KG1 (cell line): ENCODE measurements around the gene ZNF146.
"Not testable (repeated sequence)": the region's sequence is repeated elsewhere in the genome, so short reads cannot be mapped to it uniquely, and the experiment has no call there.

Source experiments
- DNase-seq: peaks from one replicate; lab custom pipeline; 2025; lab: John Stamatoyannopoulos, UW

The ZNF146 gene

DNA sequence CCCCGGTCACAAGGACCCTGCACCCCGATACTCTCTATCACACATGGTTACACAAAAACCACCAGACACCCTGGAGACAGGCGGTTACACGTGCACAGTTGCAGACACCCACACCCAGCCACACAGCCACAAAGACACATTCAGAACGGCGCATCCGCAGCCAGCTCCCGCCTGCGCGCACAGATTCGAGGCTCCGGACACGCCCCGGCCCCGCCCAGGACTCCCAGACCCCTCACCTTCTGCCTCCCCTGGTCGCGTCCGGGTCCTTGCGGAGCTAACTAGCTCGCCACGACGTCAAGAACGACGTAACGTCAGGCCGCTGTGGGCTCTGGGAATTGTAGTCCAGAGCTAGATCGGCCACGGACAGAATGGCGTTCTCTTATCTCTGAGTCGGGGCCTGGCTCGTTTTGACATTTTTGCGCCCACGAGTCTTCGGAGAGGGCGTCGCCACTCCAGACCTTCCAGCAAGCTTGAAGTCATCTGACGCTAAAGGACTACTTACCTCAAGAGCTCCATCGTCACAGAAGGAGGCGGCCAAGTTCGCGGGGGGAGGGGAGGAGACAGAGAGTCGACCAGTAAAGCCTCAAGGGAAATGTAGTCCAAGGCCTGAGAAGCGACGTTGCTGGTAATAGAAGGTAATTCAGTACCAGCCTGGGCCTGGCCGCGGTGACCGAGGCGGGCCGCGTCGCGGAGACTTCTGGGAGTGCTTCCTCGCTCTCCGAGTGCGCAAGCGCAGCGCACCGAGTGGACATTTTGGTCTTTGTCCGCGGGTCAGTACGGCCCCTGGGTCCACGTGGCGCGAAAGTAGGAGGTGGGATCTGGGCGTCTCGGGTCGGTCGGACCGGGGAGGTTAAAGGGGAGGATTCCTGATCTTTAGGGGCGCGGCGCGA lies at the start of gene ZNF146, which contains the start of gene ZNF565:
TSS of gene ZNF146 (plus strand) at position 721 of the 890 bp plus-strand sequence. CDS start 21,335 bp downstream, outside the sequence.
TSS of gene ZNF565 (minus strand) at position 280 of the 890 bp plus-strand sequence. CDS start 12,680 bp downstream, outside the sequence.
- DNase-seq: peak; percentile 98

DNA sequence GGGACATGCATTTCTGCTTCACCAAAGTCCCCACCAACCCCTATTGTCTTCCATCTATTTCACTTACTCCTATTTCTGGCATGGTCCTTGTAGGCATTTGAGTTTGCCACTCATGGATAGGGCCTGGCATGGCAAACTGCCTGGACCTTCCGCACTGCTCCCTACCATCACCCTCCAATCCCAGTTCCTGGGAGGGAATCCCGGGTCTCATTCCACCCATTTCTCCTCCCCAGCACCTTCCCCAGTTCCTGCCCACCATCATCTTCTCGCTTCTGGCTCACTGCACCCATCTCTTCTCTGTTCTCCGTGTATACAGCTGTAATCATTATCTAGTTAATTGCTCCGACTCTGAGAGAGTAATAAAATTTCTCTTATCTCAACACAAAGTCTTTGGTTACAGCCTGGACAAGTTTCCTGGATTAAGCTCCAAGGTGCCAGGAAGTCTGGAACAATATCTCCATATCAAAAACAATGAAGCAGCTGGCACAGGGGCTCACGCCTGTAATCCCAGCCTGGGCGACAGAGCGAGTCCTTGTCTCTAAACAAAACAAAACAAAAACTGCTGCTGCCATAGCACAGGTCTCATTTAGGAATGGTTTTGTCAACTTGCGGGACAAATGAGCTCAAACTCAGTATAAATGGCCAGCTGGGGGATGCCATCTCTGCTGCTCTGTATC lies 45.7 kb upstream of the ZNF146 start:
- no peak for DNase-seq

DNA sequence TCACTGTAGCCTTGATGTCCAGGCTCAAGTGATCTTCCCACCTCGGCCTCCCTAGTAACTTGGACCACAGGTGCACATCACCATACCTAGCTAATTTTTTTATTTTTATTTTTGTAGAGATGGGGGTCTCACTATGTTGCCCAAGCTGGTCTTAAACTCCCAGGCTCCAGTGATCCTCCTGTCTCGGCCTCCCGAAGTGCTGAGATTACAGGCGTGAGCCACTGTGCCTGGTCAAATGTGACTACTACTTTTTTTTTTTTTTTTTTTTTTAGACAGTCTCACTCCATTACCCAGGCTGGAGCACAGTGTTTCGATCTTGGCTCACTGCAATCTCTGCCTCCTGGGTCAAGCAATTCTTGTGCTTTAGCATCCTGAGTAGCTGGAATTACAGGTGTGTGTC lies 42.1 kb upstream of the ZNF146 start:
- no peak for DNase-seq

DNA sequence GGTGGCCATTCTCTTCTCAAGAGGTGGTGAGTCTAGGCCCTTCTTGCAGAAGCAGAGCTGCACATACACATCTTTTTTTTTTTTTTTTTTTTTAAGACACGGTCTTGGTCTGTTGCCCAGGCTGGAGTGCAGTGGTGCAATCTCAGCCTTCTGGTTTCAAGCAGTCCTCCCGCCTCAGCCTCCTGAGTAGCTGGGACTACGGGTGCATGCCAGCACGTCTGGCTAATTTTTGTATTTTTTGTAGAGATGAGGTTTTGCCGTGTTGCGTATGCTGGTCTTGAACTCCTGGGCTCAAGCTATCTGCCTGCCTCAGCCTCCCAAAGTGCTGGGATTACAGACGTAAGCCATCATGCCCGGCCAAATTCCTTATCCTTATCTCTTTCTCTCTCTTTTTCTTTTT lies 41.1 kb upstream of the ZNF146 start:
- not testable (repeated sequence) for DNase-seq

DNA sequence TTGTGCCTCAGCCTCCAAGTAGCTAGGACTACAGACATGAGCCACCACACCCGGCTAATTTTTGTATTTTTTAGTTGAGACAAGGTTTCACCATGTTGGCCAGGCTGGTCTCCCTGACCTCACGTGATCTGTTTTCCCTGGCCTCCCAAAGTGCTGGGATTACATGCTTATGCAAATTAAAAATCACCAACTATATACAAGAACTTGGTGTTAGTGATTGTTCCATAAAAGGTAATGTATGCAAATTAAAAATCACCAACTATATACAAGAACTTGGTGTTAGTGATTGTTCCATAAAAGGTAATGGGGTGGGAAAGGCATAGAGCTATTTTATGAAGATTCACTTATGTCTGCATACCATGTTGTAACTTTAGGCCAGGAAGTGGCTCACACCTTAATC lies 35.8 kb upstream of the ZNF146 start:
- not testable (repeated sequence) for DNase-seq

DNA sequence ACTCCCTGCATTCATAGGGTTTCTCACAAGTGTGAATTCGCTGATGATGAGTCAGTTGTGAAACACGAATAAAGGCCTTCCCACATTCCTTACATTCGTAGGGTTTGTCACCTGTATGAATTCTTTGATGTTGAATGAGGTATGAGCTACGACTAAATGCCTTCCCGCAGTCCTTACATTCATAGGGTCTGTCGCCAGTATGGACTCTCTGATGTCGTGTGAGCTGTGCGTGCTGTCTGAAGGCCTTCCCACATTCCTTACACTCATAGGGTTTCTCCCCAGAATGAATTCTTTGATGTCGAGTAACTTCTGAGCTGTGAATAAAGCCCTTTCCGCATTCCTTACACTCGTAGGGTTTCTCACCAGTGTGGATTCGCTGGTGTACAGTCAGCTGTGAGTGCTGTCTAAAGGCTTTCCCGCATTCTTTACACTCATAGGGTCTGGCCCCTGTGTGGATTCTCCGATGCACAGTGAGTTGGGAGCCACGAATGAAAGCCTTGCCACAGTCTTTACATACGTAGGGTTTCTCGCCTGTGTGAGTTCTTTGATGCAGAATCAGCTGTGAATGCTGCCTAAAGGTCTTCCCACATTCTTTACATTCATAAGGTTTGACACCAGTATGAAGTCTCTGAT lies 32.2 kb upstream of the ZNF146 start:
- no peak for DNase-seq

DNA sequence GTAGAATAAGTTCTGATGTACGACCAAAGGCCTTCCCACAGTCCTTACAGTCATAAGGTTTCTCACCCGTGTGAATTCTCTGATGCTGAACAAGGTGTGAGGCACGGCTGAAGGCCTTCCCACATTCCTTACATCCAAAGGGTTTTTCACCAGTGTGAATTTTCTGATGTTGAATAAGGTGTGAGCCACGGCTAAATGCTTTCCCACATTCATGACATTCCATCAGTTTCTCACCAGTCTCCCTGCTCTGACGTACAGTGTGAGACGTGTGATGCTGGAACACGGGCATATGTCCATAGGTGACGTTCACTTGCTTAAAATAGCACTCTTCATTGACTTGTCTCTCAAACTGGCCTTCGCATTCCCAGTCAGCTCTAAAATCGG lies 31.7 kb upstream of the ZNF146 start:
- DNase-seq: no peak

DNA sequence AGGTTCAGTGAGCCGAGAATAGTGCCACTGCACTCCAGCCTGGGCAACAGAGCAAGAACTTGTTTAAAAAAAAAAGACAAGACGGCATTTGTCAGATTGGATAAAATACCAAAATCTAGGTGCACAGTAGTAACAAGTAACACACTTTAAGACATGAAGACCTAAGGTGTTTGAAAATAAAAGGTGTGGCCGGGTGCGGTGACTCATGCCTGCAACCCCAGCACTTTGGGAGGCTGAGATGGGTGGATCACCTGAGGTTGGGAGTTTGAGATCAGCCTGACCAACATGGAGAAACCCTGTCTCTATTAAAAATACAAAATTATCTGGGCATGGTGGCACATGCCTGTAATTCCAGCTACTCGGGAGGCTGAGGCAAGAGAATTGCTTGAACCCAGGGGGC lies 28.2 kb upstream of the ZNF146 start:
- DNase-seq: not testable (repeated sequence)

DNA sequence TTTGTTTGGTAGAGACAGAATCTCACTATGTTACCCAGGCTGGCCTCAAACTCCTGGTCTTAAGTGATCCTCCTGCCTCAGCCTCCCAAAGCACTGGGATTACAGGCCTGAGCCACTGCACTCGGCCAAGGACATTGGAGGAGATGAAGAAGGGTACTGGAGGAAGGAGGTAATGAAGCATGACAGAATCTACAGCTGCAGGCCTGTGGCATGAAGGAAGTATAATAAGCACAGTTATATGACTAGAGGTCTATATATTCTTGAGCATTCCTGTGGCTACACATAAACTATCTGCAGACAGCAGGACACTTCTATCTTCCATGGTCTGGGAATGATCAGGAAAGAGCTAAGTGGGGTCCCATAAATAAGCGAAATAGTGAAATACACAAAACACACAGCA lies 18.7 kb upstream of the ZNF146 start:
- no peak for DNase-seq

DNA sequence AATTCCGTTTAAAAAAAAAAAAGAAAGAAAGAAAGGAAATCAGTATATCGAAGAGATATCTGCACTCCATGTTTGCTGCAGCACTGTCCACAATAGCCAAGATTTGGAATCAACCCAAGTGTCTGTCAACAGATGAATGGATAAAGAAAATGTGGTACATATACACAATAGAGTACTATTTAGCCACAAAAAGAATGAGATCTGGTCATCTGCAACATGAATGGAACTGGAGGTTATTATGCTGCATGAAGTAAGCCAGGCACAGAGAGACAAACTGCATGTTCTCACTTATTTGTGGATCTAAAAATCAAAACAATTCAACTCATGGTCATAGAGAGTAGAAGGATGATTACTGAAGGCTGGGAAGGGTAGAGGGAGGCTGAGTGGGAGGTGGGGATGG lies 16.8 kb upstream of the ZNF146 start:
- DNase-seq: no peak

DNA sequence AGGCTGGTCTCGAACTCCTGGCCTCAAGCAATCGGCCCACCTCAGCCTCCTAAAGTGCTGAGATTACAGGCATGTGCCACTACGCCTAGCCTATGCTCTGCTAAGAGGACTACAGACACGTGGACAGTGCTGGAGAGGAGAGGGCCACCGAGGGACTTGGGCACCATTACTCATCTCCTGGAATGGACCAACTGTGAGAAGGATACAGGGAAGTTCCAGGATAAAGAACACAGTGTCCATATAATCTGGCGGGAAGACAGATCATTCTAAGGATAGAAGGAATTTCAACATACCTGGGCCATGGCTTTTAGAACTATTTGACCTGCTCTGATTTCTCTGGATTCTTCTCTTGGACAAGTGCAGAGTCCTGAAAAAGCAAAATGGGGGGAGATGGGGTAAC lies 13.2 kb upstream of the ZNF146 start:
- DNase-seq: no peak

DNA sequence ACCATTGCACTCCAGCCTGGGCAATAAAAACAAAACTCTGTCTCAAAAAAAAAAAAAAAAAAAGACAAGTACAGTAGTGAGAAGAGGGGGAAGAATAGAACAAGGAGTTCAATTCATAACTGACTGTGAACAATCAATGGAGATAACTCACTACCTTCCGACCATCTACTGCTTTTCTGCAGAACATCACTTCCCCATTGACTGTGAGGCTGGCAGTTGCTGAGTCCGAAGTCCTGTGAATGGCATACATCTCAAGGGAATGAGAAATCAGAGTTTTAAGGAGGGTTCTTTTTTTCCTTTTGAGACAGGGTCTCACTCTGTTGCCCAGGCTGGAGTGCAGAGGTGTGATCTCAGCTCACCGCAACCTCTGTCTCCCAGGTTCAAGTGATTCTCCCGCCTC lies 11.6 kb upstream of the ZNF146 start:
- no peak for DNase-seq

DNA sequence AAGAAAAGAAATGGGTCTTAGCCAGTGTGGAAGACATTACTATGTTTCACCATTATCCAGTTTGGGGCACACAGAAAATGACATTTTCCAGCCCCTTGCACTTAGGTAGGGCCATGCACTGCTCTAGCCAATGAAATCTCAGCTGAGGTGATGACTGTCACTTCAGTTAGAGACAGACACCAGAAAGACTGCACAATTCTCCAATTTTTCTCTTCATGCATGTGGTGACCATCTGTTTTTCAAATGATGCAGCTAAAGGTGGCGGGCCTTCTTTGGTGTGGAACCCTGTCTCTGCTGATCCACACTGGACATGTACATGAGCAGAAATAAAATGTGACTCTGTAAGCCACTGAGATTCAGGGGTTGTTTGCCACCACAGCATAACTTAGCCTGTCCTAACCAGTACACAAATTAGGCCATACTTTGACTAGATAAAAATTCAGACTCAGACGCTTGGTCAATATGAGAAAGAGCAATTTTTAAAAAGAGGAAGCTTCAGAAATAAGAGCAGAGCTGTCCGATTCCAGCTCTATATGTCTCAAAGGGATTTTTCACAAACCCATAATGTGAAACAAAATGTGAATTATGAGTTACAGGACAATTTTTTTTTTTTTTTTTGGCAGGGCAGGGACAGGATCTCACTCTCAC lies 7.2 kb upstream of the ZNF146 start:
- no peak for DNase-seq

DNA sequence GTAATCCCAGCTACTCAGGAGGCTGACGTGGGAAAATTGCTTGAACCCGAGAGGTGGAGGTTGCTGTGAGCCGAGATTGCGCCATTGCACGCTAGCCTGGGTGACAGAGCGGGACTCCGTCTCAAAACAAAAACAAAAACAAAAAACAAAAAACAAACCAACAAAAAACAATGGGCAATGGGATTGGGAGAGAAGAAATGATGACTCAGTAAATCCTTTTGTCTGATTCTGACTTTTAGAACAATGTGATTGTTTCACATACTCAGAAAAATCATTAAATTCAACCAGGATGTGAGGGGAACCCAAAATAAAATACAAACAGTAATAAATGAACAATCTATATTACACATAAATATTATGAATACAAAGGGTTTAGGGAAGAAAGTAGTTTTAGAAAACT lies 5.5 kb upstream of the ZNF146 start:
- DNase-seq: no peak

DNA sequence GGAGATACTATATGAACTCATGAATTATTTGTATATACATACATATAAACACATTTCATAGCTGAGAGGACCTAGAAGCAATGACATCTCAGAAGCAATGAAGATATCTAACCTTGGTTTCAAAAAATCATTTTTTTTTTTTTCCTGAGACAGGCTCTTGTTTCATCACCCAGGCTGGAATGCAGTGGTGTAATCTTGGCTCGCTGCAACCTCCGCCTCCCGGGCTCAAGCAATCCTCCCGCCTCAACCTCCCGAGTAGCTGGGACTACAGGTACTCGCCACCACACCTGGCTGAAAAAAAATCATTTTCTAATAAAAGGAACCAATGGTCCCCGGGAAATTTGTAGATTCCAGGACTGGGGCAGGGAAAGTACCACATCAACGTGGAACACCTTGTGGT lies 4.4 kb upstream of the ZNF146 start:
- DNase-seq: no peak

DNA sequence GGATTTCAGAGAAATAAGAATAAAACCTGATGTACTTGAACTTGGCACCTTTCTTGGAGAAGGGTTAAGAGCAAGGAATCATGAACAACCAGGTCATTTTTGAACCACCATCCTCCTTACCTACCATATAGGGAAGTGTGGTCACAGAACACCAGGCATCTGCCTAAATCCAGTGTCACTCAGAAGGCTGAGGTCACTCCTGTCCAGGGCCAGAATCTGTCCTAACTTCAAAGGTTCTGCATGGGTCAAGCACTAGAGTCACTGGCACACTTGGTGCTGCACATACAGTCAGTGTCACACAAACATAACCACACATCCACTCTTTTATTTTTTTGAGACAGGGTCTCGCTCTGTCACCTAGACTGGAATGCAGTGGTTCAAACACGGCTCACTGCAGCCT lies 2.0 kb upstream of the ZNF146 start:
- no peak for DNase-seq

DNA sequence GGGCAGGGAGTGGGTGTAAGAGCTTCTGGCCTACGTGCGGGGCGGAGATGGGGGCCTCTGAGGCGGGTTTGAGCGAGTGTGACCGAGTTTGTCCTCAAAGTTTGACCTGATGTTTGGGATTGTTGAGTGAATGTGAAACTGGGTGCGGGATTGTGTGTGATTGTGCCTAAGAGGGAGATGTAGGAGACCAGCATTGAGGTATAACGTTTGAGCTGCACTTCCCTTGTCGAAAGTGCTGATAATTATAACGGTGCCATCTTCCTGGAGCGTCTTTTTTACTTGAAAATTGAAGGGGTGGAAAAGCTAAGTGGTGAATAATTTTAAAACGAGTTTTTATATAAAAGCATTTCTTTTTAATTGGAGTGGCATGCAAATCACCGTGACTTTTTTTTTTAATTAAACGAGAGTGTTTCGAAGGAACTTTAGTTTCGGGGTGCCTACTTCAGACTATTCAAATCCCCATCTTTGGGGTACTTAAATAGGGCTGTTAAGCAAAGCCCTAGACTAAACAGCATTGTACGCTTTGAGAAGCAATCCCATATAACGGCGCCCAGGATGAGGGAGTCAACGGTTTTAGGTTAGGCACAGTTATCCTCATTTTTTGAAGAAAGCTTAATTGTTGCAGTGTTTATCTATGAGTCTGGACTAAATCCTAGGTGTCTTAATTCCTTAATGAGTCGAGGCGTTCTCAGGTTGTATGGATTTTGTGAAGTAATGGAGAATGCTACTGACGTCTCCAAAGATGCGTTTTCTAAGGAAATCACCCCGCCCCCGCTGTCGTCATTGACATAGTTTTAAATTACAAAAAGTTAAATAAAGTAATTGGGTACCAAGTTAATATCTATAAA lies 594 bp downstream of the ZNF146 start:
- peak; percentile 86 for DNase-seq

DNA sequence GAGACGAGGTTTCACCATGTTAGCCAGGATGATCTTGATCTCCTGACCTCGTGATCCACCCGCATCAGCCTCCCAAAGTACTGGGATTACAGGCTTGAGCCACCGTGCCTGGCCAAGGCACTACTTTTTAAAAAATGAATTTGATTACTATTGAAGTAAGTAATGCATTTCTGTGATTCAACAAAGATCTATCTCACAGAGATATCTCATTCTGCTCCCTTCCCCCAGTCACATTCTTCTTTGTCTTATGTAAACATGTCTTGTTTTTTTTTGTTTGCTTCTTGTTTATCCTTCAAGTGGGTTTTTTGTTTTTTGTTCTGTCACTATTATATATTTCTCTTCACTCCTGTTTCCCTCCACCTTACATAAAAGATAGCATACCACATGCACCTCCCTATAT lies 6.6 kb downstream of the ZNF146 start:
- DNase-seq: no peak

DNA sequence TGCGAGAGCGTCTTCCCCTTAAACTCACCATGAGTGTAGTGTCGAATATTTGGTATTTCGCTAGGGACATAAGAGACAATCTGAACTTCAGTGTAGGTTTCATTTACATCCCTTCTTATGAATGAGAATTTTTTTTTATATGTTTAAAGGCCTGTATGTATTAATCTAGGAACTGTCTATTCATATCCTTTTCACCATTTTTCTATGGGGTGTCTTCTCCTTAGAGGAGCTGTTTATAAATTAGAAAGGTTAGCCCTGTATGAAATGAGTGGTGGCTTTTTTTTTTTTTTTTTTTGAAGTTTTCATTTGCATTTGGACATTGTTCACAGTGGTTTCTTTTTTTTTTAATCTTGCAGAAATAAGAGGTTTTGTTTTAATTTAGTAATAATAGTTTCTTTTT lies 7.6 kb downstream of the ZNF146 start:
- no peak for DNase-seq

DNA sequence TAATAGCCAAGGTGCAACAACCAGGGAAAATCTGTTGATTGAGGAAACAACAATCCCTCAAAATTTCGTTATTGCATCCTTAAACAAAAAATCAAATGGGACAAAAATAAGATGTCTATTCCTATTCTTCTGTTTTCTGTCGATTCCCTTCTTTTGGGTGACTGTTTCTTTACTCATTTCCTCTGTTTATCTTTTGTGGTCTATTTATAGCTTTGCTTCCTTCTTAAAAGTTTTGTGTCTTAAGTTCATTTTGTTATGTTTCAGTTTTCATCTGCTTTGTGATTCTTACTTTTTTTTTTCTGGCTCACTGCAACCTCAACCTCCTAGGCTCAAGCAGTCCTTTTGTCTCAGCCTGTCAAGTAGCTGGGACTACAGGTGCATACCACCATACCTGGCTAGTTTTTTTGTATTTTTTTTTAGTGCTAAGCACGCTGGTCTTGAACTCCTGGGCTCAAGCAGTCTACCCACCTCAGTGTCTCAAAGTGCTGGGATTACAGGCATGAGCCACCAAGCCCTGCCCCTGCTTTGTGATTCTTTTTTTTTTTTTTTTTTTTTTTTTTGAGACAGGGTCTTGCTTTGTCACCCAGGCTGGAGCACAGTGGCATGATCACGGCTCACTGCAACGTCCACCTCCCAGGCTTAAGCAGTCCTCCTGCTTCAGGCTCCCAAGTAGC lies 10.4 kb downstream of the ZNF146 start:
- no peak for DNase-seq

DNA sequence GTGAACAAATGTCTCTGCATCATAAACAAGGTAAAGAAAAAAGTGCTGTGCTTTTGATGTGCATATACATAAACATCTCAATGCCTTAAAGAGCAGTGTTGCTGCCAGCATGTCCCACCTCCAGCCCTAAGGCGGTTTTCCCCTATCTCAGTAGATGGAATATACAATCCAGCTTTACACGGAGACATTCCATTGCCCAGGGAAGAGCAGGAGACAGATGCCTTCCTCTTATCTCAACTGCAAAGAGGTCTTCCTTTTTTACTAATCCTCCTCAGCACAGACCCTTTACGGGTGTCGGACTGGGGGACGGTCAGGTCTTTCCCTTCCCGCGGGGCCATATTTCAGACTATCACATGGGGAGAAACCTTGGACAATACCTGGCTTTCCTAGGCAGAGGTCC lies 18.7 kb downstream of the ZNF146 start:
- DNase-seq: not testable (repeated sequence)
